HL-60 (cell line): ENCODE results near the gene HINT2.

Source experiments
- DNase-seq, 2 experiments: peaks; one replicate each; pipeline ENCODE4 v3.0.0-alpha.2; 2010 to 2020; ENCODE audit warnings: low read depth in 1 of 2, low spot score in 1 of 2
- H3K27ac ChIP-seq: fragments of 250-450 bp; sonication (Bioruptor Pico); replicated peaks from 2 replicates; pipeline ENCODE4 v1.5.1; 2020; ENCODE audit warnings: mild to moderate bottlenecking, moderate library complexity
- H3K27me3 ChIP-seq: fragments of 250-450 bp; sonication (Bioruptor Pico); 2 replicates; pipeline ENCODE4 v1.5.1; 2021; ENCODE audit warnings: mild to moderate bottlenecking, moderate library complexity; ENCODE audit not compliant: insufficient read depth, poor library complexity, severe bottlenecking
- H3K4me3 ChIP-seq: replicated peaks from 2 replicates; pipeline ENCODE4 v1.5.1; 2011; ENCODE audit warnings: mild to moderate bottlenecking, control low read depth, low read length; ENCODE audit not compliant: insufficient read depth
- GABPA ChIP-seq: IDR thresholded peaks from 2 replicates; pipeline ENCODE4 v1.6.1; 2012; ENCODE audit warnings: low read depth
- POLR2AphosphoS5 ChIP-seq: IDR thresholded peaks from 2 replicates; pipeline ENCODE4 v1.6.1; 2012; ENCODE audit warnings: low read depth
- SPI1 ChIP-seq: IDR thresholded peaks from 2 replicates; pipeline ENCODE4 v1.6.1; 2012; ENCODE audit warnings: low read depth, mild to moderate bottlenecking, borderline replicate concordance
- TF ChIP-seq, protein P1 (sequence below): IDR thresholded peaks from 2 replicates; pipeline ENCODE4 v1.6.1; 2012; ENCODE audit warnings: low read depth; ENCODE audit not compliant: insufficient replicate concordance
- TF ChIP-seq, protein P2 (sequence below): IDR thresholded peaks from one replicate; pipeline ENCODE4 v1.5.1; 2011; ENCODE audit warnings: low read length, control low read depth, inconsistent platforms; ENCODE audit not compliant: insufficient read depth

HINT2 gene

DNA sequence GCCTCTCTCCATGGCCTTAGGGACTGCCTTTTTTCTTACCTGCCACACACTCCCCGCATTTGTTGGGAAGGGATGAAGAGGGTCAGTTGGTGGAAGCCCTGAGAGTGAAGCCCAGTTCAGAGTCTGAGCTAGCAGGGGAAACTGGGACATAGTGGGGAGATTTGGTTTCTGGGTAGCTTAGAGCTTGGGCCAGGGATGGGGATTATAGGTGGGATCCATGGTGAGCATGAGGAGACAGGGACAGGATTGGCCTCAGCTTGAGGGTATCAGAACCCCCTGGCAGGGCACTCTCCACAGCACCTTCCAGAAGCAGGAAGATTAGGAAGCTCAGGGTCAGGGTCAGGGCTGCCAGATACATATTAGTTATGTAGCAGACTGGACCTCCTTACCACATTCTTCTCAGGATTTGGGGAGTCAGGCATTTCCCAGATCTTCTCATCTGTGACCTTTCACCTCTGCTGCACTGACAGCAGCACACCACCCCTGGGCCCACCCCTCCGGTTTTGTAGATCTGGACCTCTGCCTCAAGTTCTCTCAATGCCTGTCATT is 37.5 kb upstream of the HINT2 start:
- no peak for DNase-seq

DNA sequence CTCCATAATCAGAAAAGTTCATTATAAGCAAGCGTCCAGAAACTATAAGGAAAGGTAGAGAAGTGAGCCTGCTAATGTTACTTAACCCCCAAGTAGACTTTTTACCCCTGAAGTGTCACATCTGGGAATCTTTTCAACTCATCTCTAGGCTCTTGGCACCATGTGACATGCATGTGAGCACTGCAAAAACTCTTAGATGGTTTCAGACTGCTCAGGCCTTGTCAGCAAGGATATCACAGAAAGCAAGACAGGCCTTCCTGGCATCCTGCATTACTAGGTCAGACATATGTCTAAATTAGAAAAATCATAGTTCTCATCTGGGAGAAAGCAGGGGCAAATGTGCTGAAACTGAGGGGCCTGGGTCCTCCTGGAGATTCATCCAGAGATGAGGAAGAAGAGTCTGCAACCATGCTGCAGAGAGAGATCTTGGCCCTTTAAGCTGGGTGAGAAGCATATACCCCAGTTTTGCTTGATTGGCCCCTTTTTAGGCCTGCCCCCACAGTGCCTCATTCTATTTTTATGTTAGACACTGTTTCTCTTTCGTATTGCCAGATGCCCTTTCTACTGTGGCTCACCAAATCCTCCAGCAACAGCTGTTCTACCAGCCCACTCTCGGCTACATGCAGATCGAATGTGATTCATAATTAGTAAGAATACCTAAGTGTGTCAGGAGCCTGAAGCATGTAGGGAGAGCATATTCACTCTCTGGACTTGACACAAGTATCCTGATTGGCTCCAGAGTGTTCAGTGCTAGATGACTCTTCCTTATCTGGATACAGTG is 33.1 kb upstream of the HINT2 start:
- no peak overlapping the region for H3K4me3 ChIP-seq
- H3K27ac ChIP-seq: no peak overlapping the region
- TF ChIP-seq POLR2AphosphoS5: no peak
- TF ChIP-seq, protein P1, sequence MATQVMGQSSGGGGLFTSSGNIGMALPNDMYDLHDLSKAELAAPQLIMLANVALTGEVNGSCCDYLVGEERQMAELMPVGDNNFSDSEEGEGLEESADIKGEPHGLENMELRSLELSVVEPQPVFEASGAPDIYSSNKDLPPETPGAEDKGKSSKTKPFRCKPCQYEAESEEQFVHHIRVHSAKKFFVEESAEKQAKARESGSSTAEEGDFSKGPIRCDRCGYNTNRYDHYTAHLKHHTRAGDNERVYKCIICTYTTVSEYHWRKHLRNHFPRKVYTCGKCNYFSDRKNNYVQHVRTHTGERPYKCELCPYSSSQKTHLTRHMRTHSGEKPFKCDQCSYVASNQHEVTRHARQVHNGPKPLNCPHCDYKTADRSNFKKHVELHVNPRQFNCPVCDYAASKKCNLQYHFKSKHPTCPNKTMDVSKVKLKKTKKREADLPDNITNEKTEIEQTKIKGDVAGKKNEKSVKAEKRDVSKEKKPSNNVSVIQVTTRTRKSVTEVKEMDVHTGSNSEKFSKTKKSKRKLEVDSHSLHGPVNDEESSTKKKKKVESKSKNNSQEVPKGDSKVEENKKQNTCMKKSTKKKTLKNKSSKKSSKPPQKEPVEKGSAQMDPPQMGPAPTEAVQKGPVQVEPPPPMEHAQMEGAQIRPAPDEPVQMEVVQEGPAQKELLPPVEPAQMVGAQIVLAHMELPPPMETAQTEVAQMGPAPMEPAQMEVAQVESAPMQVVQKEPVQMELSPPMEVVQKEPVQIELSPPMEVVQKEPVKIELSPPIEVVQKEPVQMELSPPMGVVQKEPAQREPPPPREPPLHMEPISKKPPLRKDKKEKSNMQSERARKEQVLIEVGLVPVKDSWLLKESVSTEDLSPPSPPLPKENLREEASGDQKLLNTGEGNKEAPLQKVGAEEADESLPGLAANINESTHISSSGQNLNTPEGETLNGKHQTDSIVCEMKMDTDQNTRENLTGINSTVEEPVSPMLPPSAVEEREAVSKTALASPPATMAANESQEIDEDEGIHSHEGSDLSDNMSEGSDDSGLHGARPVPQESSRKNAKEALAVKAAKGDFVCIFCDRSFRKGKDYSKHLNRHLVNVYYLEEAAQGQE: no peak
- peaks cover 42% of the 10 kb centered on the region for H3K27me3 ChIP-seq
- DNase-seq: no peak

More for the DNA sequence above, 37.5 kb upstream of the HINT2 start:
- Histone ChIP-seq H3K27me3 (peaks cover 39% of the 10 kb centered on the region), H3K4me3 (no peak overlapping the region), H3K27ac (no peak overlapping the region)
- no peak for TF ChIP-seq SPI1
- TF ChIP-seq POLR2AphosphoS5: no peak
- TF ChIP-seq, protein P2, sequence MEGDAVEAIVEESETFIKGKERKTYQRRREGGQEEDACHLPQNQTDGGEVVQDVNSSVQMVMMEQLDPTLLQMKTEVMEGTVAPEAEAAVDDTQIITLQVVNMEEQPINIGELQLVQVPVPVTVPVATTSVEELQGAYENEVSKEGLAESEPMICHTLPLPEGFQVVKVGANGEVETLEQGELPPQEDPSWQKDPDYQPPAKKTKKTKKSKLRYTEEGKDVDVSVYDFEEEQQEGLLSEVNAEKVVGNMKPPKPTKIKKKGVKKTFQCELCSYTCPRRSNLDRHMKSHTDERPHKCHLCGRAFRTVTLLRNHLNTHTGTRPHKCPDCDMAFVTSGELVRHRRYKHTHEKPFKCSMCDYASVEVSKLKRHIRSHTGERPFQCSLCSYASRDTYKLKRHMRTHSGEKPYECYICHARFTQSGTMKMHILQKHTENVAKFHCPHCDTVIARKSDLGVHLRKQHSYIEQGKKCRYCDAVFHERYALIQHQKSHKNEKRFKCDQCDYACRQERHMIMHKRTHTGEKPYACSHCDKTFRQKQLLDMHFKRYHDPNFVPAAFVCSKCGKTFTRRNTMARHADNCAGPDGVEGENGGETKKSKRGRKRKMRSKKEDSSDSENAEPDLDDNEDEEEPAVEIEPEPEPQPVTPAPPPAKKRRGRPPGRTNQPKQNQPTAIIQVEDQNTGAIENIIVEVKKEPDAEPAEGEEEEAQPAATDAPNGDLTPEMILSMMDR: no peak

DNA sequence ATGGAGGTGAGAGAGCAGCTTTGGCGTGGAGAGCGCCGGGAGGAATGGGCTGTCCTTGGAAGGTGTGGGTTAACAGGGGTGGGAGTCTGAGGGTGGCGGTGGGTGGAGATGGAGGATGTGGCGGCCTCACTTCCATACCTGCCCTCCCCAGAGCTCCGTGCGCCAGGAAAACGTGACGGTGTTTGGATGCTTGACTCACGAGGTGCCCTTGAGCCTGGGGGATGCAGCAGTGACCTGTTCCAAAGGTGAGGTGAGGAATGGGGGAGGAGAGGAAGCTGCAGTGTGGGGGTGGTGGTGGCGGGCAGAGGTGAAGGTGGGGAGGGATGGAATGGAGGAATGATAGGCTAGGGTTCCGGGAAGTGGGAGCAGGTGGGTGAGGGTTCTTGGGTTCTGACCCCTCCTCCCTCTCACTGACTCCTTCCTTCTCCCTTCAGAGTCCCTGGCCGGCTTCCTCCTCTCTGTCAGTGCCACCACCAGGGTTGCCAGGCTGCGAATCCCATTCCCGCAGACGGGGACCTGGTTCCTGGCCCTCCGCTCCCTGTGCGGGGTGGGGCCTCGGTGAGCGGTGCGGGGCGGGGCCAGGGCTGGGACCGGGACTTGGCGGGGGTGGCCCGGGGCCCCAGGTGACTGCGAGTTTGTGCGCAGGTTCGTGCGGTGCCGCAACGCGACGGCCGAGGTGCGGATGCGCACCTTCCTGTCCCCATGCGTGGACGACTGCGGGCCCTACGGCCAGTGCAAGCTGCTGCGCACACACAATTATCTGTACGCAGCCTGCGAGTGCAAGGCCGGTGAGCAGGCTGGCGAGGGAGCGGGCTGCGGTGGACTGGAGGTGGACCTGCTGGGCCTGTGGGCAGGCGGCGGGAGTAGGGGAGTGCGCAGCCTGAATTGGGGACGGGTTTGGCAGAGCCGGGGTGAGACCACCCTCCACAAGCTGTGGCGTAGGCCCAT is 31.3 kb upstream of the HINT2 start:
- DNase-seq: no peak
- peaks cover 39% of the 10 kb centered on the region for H3K27me3 ChIP-seq
- no peak overlapping the region for H3K4me3 ChIP-seq
- no peak overlapping the region for H3K27ac ChIP-seq
- TF ChIP-seq, protein P2: no peak
- TF ChIP-seq SPI1 (no peak), GABPA (no peak), POLR2AphosphoS5 (no peak)
- TF ChIP-seq, protein P1: no peak
